T-cell (primary cell): Measurements from ENCODE around the gene ATG101. TPM values are rescaled to one million over a fixed set of nuclear protein-coding genes. Genes with fewer than 3 reads are reported as not detected.

Source experiments
- ATAC-seq, 4 experiments: fragments of 200-7000 bp in 3 of 4; fragments of 150-1000 bp in 1 of 4; cut with Tn5 transposase; replicated peaks in 1 of 4; 1 replicate in 3 of 4; 2 replicates in 1 of 4; pipeline ENCODE4 v1.10.0; 2021; ENCODE audit warnings: moderate library complexity in 3 of 4, mild to moderate bottlenecking in 2 of 4, moderate number of reproducible peaks in 1 of 4
- CTCF ChIA-PET, 2 donors: fragments of 300-600 bp; sonication (Branson Sonifier 250); formaldehyde crosslinking; loops; one replicate each; lab custom pipeline; 2022; ENCODE audit warnings: antibody characterized with exemption in 2 of 2; lab: Charles Lee
- POLR2A ChIA-PET, 2 donors: fragments of 300-600 bp; sonication (Branson Sonifier 250); formaldehyde crosslinking; loops; one replicate each; lab custom pipeline; 2022; ENCODE audit warnings: antibody characterized with exemption in 2 of 2; lab: Charles Lee
- DNase-seq, 35 experiments: peaks; one replicate each; pipeline versions ENCODE4 v3.0.0 to v3.0.0-alpha.2; 2013 to 2023
- H3K27ac ChIP-seq: one replicate; pipeline ENCODE4 v1.5.1; 2013; ENCODE audit warnings: low read length
- H3K27me3 ChIP-seq, 2 experiments: replicated peaks in 1 of 2; 1 replicate in 1 of 2; 2 replicates in 1 of 2; pipeline versions ENCODE4 v1.6.1 to v1.7.0; 2013; ENCODE audit warnings: low read length in 1 of 2, mixed read lengths in 1 of 2; ENCODE audit not compliant: control insufficient read depth in 2 of 2, insufficient read depth in 2 of 2; ENCODE audit errors: extremely low read depth in 1 of 2
- H3K36me3 ChIP-seq, 2 donors: 1 replicate in 1 of 2; 2 replicates in 1 of 2; pipeline versions ENCODE4 v1.6.1 to v1.7.0; 2013; ENCODE audit warnings: low read length in 1 of 2; ENCODE audit not compliant: control insufficient read depth in 2 of 2, insufficient read depth in 1 of 2; ENCODE audit errors: extremely low read depth in 1 of 2
- H3K4me1 ChIP-seq, 2 experiments: 1 replicate in 1 of 2; 2 replicates in 1 of 2; pipeline versions ENCODE4 v1.6.1 to v1.7.0; 2013; ENCODE audit warnings: low read length in 2 of 2, mixed read lengths in 1 of 2; ENCODE audit not compliant: insufficient read depth in 2 of 2, control insufficient read depth in 1 of 2; ENCODE audit errors: extremely low read depth in 1 of 2
- H3K4me3 ChIP-seq, 2 donors: 1 replicate in 1 of 2; 2 replicates in 1 of 2; pipeline versions ENCODE4 v1.5.1 to v1.7.0; 2013; ENCODE audit warnings: mild to moderate bottlenecking in 2 of 2, low read length in 1 of 2, moderate library complexity in 1 of 2; ENCODE audit not compliant: control insufficient read depth in 1 of 2; ENCODE audit errors: extremely low read depth in 1 of 2
- H3K9me3 ChIP-seq: 2 replicates; pipeline ENCODE4 v1.7.0; 2013
- H3K27ac Mint-ChIP-seq, 2 donors: one replicate each; pipeline ENCODE4 v1.8.0; 2020 to 2021; ENCODE audit warnings: mild to moderate bottlenecking in 2 of 2, mixed read lengths in 2 of 2
- H3K27me3 Mint-ChIP-seq, 2 donors: one replicate each; pipeline ENCODE4 v1.8.0; 2021 to 2022; ENCODE audit warnings: mixed read lengths in 2 of 2
- H3K36me3 Mint-ChIP-seq: one replicate; pipeline ENCODE4 v1.8.0; 2021; ENCODE audit warnings: mixed read lengths
- H3K4me1 Mint-ChIP-seq, 3 donors: one replicate each; pipeline ENCODE4 v1.8.0; 2020 to 2022; ENCODE audit warnings: mixed read lengths in 3 of 3, mild to moderate bottlenecking in 1 of 3
- H3K4me3 Mint-ChIP-seq, 3 donors: one replicate each; pipeline ENCODE4 v1.8.0; 2020 to 2022; ENCODE audit warnings: mild to moderate bottlenecking in 3 of 3, mixed read lengths in 3 of 3, moderate library complexity in 3 of 3
- H3K9me3 Mint-ChIP-seq, 3 donors: one replicate each; pipeline ENCODE4 v1.8.0; 2020 to 2022; ENCODE audit warnings: mixed read lengths in 3 of 3
- WGBS: methylation state at CpG from one replicate; pipeline ENCODE4 v1.1.5; 2013; ENCODE audit warnings: missing lambda C conversion rate; ENCODE audit not compliant: insufficient coverage; 5-methylcytosine and 5-hydroxymethylcytosine counted together
- total RNA-seq, 35 experiments: library from RNA in 6 of 35; stranded (reverse) in 6 of 35; fragments of 120-200 nt in 1 of 35; gene quantifications; one replicate each; pipeline versions ENCODE4 v1.2.1 to v1.2.4 and lab custom pipeline; 2013 to 2026

The ATG101 gene
- total RNA-seq, 5 donors from 2014 or later (not counting 1 experiment from before 2014, with no cell fraction given): 24.8 to 30.3 (median 25.9) TPM

DNA sequence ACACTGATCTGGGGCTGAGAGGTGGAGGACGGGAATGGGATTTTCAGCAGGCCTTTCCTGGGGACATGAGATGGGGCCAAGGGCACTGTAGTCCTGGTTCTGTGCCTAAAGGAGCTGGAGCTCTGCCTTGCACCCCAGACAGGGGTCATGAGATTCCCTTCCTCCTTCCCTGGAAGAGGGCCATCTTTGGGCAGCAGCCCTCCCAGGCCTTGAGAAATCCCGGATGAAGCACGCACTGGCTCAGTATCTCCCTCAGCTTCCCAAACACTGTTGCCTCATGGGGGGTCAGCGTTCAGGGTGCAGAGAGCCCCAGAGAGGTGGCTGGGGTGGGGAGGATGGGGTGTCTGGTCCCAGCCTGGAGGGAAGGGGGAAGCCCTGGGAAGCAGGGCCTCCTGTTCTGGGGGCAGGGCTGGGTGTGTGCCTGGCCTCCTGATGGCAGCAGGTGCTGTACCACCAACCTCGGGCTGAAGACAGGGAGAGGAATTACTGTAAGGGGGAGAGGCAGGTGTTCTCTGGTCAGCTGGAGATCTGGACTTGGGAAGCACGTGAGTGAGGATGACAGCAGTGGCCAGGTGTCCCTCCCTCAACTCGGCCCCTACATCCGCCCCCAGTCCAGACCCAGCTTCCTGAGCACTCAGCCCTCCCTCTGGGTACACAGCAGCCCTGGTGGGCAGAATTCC, 26.9 kb upstream of the ATG101 start:
- no peak overlapping the region for H3K4me3 ChIP-seq
- WGBS: 97% methylated on average over 4 of the region's 8 CpGs
- H3K4me1 ChIP-seq: peaks cover 13 to 35% of the 10 kb centered on the region in 2 experiments
- H3K4me3 Mint-ChIP-seq: peak overlapping the region in 1 of 3 donors; percentile 56
- no peak for DNase-seq
- no peak overlapping the region for H3K27ac ChIP-seq
- no peaks in the 10 kb centered on the region for H3K9me3 ChIP-seq
- POLR2A ChIA-PET: no interaction called here
- H3K27me3 ChIP-seq: peaks cover 0 to 24% of the 10 kb centered on the region in 2 experiments
- no peaks in the 10 kb centered on the region for H3K36me3 ChIP-seq
- no peaks in the 10 kb centered on the region for H3K36me3 Mint-ChIP-seq
- H3K27ac Mint-ChIP-seq: no peak overlapping the region
- peaks cover 16 to 43% (median 23%) of the 10 kb centered on the region in 3 donors for H3K4me1 Mint-ChIP-seq
- H3K9me3 Mint-ChIP-seq: no peaks in the 10 kb centered on the region
- no peaks in the 10 kb centered on the region for H3K27me3 Mint-ChIP-seq
- no peak for ATAC-seq
- CTCF ChIA-PET: interaction anchor here in 1 of 2 donors (0.6 kb wide), 2 partner anchors 12 to 49 kb away, joined by 3 to 4 read pairs; no protein-coding TSS in a partner anchor

DNA sequence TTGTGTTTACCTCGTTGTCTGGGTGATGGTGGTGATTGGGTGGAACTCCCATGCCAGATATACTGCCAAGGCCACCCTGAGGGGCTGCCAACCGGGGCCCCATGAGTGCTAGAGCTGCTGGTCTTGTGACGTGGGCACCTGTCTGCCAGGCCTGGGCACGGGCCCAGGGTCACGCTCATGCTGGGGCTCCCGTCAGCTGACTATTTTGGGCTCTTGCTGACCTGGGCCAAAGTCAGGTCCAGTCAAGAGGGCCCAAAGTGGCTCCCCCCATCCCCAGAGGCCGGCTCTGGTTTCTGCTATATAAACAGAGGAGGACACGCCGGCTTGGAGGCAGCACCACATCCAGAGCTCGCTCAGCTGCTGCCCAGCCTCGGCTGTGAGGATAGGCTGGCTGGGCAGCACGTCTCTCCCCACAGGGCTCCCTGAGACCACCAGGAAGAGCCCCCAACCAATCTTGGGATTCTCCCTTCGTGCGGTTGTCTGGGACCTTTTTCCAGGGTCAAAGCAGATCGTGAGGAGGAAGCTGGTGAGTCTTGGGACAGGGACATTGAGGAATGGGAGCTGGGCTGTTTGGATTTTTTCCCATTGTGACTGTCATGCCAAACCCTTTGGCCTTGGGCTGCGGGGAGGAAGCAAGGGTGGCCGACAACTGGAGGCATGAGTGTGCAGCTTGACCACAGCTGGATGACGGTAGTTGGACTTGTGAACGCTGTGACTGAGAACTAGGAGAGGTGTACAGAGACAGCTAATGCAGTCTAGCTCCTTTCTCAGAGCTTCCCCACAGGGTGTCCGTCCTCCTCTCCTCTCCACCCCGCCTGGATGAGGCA, 26.2 kb upstream of the ATG101 start:
- Mint-ChIP-seq H3K4me1 (peaks cover 12 to 38% (median 19%) of the 10 kb centered on the region in 3 donors), H3K27me3 (no peaks in the 10 kb centered on the region), H3K36me3 (no peaks in the 10 kb centered on the region), H3K4me3 (no peak overlapping the region), H3K9me3 (no peaks in the 10 kb centered on the region), H3K27ac (no peak overlapping the region)
- Histone ChIP-seq H3K4me3 (no peak overlapping the region), H3K9me3 (no peaks in the 10 kb centered on the region), H3K27me3 (peaks cover 0 to 24% of the 10 kb centered on the region in 2 experiments), H3K4me1 (peaks cover 13 to 32% of the 10 kb centered on the region in 2 experiments), H3K36me3 (no peaks in the 10 kb centered on the region), H3K27ac (no peak overlapping the region)
- ATAC-seq (no peak), DNase-seq (no peak)
- ChIA-PET CTCF (interaction anchor here (0.6 to 1.1 kb wide), 4 partner anchors 11 to 50 kb away, joined by 3 to 4 read pairs (median 4); no protein-coding TSS in a partner anchor), POLR2A (no interaction called here)
- 84% methylated on average over 16 of the region's 21 CpGs for WGBS

DNA sequence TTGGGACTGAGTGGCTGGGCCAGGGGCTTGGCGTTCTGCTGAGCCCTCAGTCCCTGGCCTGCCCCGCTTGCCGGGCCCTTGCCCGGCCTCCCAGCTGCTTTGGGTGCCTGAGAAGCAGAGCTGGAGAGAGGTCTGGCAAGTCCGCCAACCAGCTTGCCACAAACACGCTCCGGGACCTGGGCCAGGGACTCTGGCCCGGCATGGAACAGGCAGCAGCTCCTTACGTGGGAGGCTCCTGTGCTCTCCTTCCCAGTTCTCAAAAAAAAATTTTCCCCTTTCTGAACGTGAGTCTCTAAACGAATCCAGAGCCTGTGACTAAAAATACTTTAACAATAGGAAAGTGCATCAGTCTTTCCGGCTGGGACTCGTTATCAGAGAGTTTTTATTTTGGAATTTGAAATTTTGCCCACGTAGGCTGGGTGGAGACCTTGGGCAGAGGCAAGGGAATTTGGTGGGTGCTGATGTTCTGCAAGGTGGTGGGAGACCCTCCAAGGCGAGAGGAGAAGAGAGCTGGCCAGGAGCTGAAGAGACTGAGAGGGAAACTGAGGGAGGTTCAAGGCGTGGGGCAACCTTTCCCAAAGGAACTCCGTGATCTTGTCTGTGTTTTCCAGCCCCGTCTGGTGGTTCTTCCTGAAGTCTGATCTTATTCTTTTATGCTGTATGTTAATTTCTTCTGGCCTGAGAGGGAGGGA, 25.3 kb upstream of the ATG101 start:
- no peak for ATAC-seq
- WGBS: 90% methylated on average over 13 of the region's 18 CpGs
- no peaks in the 10 kb centered on the region for H3K9me3 ChIP-seq
- Mint-ChIP-seq H3K27me3 (peaks cover 0 to 4% of the 10 kb centered on the region in 2 donors), H3K4me1 (peaks cover 15 to 36% (median 23%) of the 10 kb centered on the region in 3 donors), H3K9me3 (no peaks in the 10 kb centered on the region), H3K36me3 (no peaks in the 10 kb centered on the region), H3K4me3 (no peak overlapping the region), H3K27ac (no peak overlapping the region)
- peaks cover 13 to 32% of the 10 kb centered on the region in 2 experiments for H3K4me1 ChIP-seq
- H3K4me3 ChIP-seq: no peak overlapping the region
- ChIA-PET CTCF (interaction anchor here (0.8 to 1.1 kb wide), 2 partner anchors 12 to 19 kb away, joined by 3 to 4 read pairs; no protein-coding TSS in a partner anchor), POLR2A (interaction anchor here (0.6 to 0.7 kb wide), 3 partner anchors 230 to 830 kb away, joined by 3 to 4 read pairs (median 3); no protein-coding TSS in a partner anchor)
- no peaks in the 10 kb centered on the region for H3K36me3 ChIP-seq
- no peak for DNase-seq
- peaks cover 0 to 21% of the 10 kb centered on the region in 2 experiments for H3K27me3 ChIP-seq
- no peak overlapping the region for H3K27ac ChIP-seq

DNA sequence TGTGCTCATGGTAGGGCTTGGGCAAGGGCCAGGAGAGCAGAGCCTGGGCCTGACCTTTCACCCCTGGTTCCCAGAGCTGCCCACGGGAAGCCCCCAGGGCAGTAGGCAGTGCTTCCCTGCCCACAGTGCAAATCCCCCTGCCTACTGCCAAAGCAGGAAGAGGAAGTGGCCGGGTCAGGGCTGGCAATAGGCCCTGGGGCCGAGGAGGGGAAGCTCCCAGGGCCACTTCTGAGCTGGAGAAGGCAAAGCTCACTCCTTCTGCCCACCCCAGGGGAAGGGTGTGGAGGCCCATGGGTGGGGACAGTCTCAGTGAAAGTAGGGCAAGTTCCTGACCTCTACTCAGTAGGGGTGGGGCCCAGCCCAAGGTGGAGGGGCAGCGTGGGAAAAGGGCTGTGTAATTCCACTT, 24.0 kb upstream of the ATG101 start:
- no peaks in the 10 kb centered on the region for H3K9me3 ChIP-seq
- ChIA-PET POLR2A (no interaction called here), CTCF (interaction anchor here in 1 of 2 donors (1.1 kb wide), 1 partner anchor 21 kb away, joined by 3 read pairs; no protein-coding TSS in a partner anchor)
- ATAC-seq (no peak), DNase-seq (peak in 1 of 35 experiments; percentile 39)
- WGBS: 20% methylated on average over 1 of the region's 4 CpGs
- peaks cover 26 to 44% (median 34%) of the 10 kb centered on the region in 3 donors for H3K4me1 Mint-ChIP-seq
- no peaks in the 10 kb centered on the region for H3K36me3 Mint-ChIP-seq
- H3K36me3 ChIP-seq: no peaks in the 10 kb centered on the region
- peaks cover 0 to 31% of the 10 kb centered on the region in 2 experiments for H3K27me3 ChIP-seq
- H3K27ac ChIP-seq: no peak overlapping the region
- H3K27me3 Mint-ChIP-seq: peaks cover 0 to 4% of the 10 kb centered on the region in 2 donors
- H3K4me3 ChIP-seq: no peak overlapping the region
- H3K4me1 ChIP-seq: peaks cover 21 to 44% of the 10 kb centered on the region in 2 experiments
- no peak overlapping the region for H3K27ac Mint-ChIP-seq
- H3K4me3 Mint-ChIP-seq: no peak overlapping the region
- no peaks in the 10 kb centered on the region for H3K9me3 Mint-ChIP-seq

DNA sequence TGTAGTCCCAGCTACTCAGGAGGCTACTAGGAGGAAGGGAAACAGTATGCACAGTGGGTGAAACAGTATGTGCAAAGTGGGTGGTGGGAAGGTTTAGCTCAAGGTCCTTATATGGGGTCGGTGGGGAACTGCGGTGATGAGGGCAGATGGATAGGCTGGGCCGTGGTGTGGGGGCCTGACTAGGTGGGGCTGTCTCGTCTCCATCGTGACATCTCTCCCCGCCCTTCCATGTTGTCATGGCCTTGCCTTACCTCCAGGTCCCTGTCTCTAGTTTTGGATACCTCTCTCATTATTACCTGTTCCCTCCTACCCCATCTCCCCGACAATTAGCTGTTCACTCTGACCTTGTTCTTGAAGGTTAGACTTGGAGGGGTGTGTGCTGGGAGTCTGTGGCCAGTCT, 22.9 kb upstream of the ATG101 start:
- no peaks in the 10 kb centered on the region for H3K9me3 Mint-ChIP-seq
- H3K4me3 Mint-ChIP-seq: no peak overlapping the region

More for the DNA sequence above, 22.9 kb upstream of the ATG101 start:
- no peak for ATAC-seq
- CTCF ChIA-PET: interaction anchor here (0.5 to 1.5 kb wide), 2 partner anchors 9 to 21 kb away, joined by 3 to 4 read pairs; no protein-coding TSS in a partner anchor
- POLR2A ChIA-PET: no interaction called here
- peaks cover 0 to 31% of the 10 kb centered on the region in 2 experiments for H3K27me3 ChIP-seq
- H3K4me1 Mint-ChIP-seq: peaks cover 29 to 42% (median 38%) of the 10 kb centered on the region in 3 donors
- no CpG with 5 or more reads among the region's 7 CpGs for WGBS
- no peak for DNase-seq
- H3K36me3 Mint-ChIP-seq: no peaks in the 10 kb centered on the region
- H3K4me3 ChIP-seq: no peak overlapping the region
- no peaks in the 10 kb centered on the region for H3K9me3 ChIP-seq
- H3K4me1 ChIP-seq: peaks cover 26 to 46% of the 10 kb centered on the region in 2 experiments
- H3K27me3 Mint-ChIP-seq: peaks cover 0 to 4% of the 10 kb centered on the region in 2 donors
- H3K27ac Mint-ChIP-seq: no peak overlapping the region
- no peak overlapping the region for H3K27ac ChIP-seq
- H3K36me3 ChIP-seq: no peaks in the 10 kb centered on the region
